K562 (cell line): Measurements from ENCODE around the gene CSNK1D. TPM values are rescaled to one million over a fixed set of nuclear protein-coding genes. Genes with fewer than 3 reads are reported as not detected.

Experiments
- ADNP ChIP-seq: fragments of 200-800 bp; sonication (Bioruptor generic); IDR thresholded peaks from 2 replicates; pipeline ENCODE4 v1.6.1; 2016; ENCODE audit warnings: missing genetic modification characterization, missing compliant biosample characterization
- ESRRB ChIP-seq: fragments of 250-450 bp; sonication (Bioruptor Pico); IDR thresholded peaks from 2 replicates; pipeline ENCODE4 v1.5.0; 2020; ENCODE audit warnings: mild to moderate bottlenecking, moderate library complexity, borderline replicate concordance
- FOXP1 ChIP-seq: sonication (generic); formaldehyde crosslinking; IDR thresholded peaks from 2 replicates; pipeline ENCODE4 v1.8.0; 2022; ENCODE audit warnings: mild to moderate bottlenecking, missing genetic modification reagents
- GABPB2 ChIP-seq: fragments of 250-450 bp; sonication (Bioruptor Pico); conservative IDR thresholded peaks from 2 replicates; pipeline ENCODE4 v1.5.1; 2021; ENCODE audit warnings: mild to moderate bottlenecking
- HSF4 ChIP-seq: fragments of 250-450 bp; sonication (Bioruptor Pico); IDR thresholded peaks from 2 replicates; pipeline ENCODE4 v2.1.2; 2022; ENCODE audit warnings: mild to moderate bottlenecking, moderate library complexity, borderline replicate concordance
- MCM3 ChIP-seq: fragments of 450-650 bp; IDR thresholded peaks from 2 replicates; pipeline ENCODE4 v1.6.1; 2016
- ZFPM2 ChIP-seq: fragments of 250-450 bp; sonication (Bioruptor Pico); IDR thresholded peaks from 2 replicates; pipeline ENCODE4 v1.5.1; 2022; ENCODE audit warnings: mild to moderate bottlenecking
- ZNF253 ChIP-seq: fragments of 250-450 bp; sonication (Bioruptor Pico); conservative IDR thresholded peaks from 2 replicates; pipeline ENCODE4 v1.6.1; 2021; ENCODE audit warnings: mild to moderate bottlenecking
- ZNF41 ChIP-seq: fragments of 250-450 bp; sonication (Bioruptor Pico); conservative IDR thresholded peaks from 2 replicates; pipeline ENCODE4 v1.4.0; 2020; ENCODE audit warnings: mild to moderate bottlenecking
- ZNF431 ChIP-seq: sonication (generic); formaldehyde crosslinking; IDR thresholded peaks from 2 replicates; pipeline ENCODE4 v1.8.0; 2022; ENCODE audit warnings: mild to moderate bottlenecking, missing genetic modification reagents
- ZNF75A ChIP-seq: fragments of 450-650 bp; formaldehyde crosslinking; IDR thresholded peaks from 2 replicates; pipeline ENCODE4 v1.4.0; 2020; ENCODE audit warnings: mild to moderate bottlenecking
- polyA plus RNA-seq, 8 experiments: library from polyadenylated mRNA; depleted of rRNA in 4 of 8; stranded (reverse) in 5 of 8; unstranded in 3 of 8; fragments of >200 nt; fragmentation: Nextera tagmentation in 2 of 8; fragmentation: Illumina TruSeq in 1 of 8; extraction: Ambion mirVana in 2 of 8; extraction: Trizol in 1 of 8; gene quantifications; 2 replicates each; pipeline versions ENCODE4 v1.2.1 to v1.2.3, GENCODE V29; 2011 to 2014; ENCODE audit warnings: inconsistent platforms in 1 of 8, missing spikeins in 1 of 8
- total RNA-seq, 7 experiments: library from RNA; depleted of rRNA in 6 of 7; stranded (reverse); fragments of >200 nt in 6 of 7; fragmentation: Illumina TruSeq in 2 of 7; extraction: Trizol in 2 of 7; gene quantifications; 2 replicates each; pipeline versions ENCODE4 v1.2.1 to v1.2.3, GENCODE V29; 2011 to 2021; ENCODE audit warnings: low replicate concordance in 1 of 7
- TF ChIP-seq, protein P1 (sequence below), 2 experiments: fragments of 450-650 bp; IDR thresholded peaks; 2 replicates each; pipeline ENCODE4 v1.6.1; 2016; ENCODE audit warnings: mild to moderate bottlenecking in 2 of 2, borderline replicate concordance in 1 of 2, low read depth in 1 of 2, moderate library complexity in 1 of 2
- TF ChIP-seq, protein P2 (sequence below): fragments of 450-650 bp; IDR thresholded peaks from 2 replicates; pipeline ENCODE4 v1.6.1; 2018; ENCODE audit not compliant: partially characterized antibody
- TF ChIP-seq, protein P3 (sequence below): IDR thresholded peaks from 2 replicates; pipeline ENCODE4 v1.6.1; 2011; ENCODE audit warnings: borderline replicate concordance, low read depth, mild to moderate bottlenecking, moderate library complexity, low read length; ENCODE audit not compliant: insufficient read depth, poor library complexity, severe bottlenecking

CSNK1D gene
- total and polyA plus RNA-seq, 9 of the 15 experiments (the other 6 are each of a cell fraction or from before 2014, with no cell fraction given): 6.5 to 133 (median 41.3) TPM

DNA sequence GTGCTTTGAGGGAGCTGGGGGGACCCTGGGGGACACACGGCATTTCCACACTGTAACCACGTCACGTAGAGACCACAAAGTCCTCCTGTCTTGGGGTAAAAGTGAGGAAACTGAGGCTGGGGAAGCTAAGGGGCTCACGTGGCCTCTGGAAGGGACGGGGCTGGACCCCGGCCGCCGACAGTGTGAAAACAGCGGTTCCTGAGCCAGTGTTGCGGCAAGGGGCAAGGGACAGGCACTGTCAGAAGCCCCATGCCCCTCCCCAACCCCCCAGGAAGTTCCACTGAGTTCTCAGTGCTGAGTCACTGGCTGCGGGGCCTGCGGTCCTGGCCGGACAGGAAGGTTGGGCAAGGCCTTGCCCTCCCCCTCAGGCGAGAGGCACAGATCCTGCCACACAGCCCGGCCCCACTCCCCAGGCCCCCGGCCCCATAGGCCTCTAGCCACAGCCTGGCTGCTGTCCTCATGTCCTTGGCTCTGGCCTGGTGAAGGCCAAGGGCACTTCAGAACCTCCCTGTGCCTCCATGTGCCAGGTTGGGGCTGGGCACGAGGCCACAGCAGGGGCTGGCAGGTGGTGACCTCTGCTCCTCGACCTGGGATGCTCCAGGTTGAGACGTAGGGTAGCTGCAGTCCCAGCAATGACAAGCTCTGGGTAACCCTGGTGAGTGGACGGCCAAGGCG, 55.8 kb downstream of the CSNK1D start (continued):
- TF ChIP-seq, protein P1, sequence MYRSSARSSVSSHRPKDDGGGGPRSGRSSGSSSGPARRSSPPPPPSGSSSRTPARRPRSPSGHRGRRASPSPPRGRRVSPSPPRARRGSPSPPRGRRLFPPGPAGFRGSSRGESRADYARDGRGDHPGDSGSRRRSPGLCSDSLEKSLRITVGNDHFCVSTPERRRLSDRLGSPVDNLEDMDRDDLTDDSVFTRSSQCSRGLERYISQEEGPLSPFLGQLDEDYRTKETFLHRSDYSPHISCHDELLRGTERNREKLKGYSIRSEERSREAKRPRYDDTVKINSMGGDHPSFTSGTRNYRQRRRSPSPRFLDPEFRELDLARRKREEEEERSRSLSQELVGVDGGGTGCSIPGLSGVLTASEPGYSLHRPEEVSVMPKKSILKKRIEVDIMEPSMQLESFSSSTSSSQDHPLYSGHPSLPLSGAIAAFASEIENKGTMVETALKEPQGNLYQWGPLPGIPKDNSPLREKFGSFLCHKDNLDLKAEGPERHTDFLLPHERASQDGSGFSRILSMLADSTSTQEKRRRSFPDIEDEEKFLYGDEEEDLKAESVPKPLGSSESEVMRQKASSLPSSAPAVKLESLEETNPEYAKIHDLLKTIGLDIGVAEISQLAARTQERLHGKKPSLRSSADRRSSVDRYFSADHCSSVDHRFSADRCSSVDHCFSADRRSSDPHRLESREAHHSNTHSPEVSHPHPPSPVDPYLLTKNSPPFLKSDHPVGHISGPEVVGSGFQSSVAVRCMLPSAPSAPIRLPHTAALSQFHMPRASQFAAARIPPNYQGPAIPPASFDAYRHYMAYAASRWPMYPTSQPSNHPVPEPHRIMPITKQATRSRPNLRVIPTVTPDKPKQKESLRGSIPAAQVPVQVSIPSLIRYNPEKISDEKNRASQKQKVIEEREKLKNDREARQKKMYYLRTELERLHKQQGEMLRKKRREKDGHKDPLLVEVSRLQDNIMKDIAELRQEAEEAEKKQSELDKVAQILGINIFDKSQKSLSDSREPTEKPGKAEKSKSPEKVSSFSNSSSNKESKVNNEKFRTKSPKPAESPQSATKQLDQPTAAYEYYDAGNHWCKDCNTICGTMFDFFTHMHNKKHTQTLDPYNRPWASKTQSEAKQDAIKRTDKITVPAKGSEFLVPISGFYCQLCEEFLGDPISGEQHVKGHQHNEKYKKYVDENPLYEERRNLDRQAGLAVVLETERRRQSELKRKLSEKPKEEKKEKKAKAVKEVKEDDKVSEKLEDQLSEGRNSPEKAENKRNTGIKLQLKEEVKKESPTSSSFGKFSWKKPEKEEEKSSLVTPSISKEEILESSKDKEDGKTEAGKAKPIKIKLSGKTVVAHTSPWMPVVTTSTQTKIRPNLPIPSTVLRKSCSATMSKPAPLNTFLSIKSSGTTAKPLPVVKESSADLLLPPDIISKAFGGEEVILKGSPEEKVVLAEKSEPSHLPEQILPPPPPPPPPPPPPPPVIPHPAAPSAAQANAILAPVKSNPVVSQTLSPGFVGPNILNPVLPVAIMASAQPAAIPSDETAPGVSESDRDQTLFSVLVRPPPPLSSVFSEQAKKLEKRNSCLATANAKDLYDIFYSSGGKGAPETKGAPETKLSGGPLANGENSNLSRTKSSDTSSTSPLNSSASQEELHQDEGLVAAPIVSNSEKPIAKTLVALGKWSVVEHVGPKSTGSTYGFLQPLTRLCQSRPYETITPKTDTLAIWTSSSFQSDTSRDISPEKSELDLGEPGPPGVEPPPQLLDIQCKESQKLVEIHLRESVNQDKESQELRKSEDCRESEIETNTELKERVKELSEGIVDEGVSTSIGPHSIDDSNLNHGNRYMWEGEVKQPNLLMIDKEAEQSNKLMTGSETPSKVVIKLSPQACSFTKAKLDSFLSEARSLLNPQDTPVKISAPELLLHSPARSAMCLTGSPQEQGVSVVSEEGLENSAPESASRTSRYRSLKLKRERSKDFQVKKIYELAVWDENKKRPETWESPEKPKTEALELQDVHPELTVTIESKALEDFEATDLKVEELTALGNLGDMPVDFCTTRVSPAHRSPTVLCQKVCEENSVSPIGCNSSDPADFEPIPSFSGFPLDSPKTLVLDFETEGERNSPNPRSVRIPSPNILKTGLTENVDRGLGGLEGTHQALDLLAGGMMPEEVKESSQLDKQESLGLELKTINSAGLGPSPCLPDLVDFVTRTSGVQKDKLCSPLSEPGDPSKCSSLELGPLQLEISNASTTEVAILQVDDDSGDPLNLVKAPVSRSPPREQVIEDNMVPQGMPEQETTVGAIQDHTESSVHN (IDR thresholded peaks at IDR 0.05; ENCODE audit: borderline replicate concordance in 1 of 2, low read depth in 1 of 2): no peak
- TF ChIP-seq GABPB2 (CRISPR knock-in tag) (no peak), ADNP (no peak), HSF4 (CRISPR knock-in tag) (no peak), ZFPM2 (no peak), ZNF253 (CRISPR knock-in tag) (no peak), ZNF41 (CRISPR knock-in tag) (no peak), ESRRB (CRISPR knock-in tag) (no peak), ZNF431 (no peak), MCM3 (no peak), ZNF75A (CRISPR knock-in tag) (no peak), FOXP1 (CRISPR knock-in tag) (no peak)
- TF ChIP-seq, protein P2, sequence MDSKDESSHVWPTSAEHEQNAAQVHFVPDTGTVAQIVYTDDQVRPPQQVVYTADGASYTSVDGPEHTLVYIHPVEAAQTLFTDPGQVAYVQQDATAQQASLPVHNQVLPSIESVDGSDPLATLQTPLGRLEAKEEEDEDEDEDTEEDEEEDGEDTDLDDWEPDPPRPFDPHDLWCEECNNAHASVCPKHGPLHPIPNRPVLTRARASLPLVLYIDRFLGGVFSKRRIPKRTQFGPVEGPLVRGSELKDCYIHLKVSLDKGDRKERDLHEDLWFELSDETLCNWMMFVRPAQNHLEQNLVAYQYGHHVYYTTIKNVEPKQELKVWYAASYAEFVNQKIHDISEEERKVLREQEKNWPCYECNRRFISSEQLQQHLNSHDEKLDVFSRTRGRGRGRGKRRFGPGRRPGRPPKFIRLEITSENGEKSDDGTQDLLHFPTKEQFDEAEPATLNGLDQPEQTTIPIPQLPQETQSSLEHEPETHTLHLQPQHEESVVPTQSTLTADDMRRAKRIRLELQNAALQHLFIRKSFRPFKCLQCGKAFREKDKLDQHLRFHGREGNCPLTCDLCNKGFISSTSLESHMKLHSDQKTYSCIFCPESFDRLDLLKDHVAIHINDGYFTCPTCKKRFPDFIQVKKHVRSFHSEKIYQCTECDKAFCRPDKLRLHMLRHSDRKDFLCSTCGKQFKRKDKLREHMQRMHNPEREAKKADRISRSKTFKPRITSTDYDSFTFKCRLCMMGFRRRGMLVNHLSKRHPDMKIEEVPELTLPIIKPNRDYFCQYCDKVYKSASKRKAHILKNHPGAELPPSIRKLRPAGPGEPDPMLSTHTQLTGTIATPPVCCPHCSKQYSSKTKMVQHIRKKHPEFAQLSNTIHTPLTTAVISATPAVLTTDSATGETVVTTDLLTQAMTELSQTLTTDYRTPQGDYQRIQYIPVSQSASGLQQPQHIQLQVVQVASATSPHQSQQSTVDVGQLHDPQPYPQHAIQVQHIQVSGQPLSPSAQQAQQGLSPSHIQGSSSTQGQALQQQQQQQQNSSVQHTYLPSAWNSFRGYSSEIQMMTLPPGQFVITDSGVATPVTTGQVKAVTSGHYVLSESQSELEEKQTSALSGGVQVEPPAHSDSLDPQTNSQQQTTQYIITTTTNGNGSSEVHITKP: no peak
- TF ChIP-seq, protein P3, sequence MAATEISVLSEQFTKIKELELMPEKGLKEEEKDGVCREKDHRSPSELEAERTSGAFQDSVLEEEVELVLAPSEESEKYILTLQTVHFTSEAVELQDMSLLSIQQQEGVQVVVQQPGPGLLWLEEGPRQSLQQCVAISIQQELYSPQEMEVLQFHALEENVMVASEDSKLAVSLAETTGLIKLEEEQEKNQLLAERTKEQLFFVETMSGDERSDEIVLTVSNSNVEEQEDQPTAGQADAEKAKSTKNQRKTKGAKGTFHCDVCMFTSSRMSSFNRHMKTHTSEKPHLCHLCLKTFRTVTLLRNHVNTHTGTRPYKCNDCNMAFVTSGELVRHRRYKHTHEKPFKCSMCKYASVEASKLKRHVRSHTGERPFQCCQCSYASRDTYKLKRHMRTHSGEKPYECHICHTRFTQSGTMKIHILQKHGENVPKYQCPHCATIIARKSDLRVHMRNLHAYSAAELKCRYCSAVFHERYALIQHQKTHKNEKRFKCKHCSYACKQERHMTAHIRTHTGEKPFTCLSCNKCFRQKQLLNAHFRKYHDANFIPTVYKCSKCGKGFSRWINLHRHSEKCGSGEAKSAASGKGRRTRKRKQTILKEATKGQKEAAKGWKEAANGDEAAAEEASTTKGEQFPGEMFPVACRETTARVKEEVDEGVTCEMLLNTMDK: no peak
